GM12864 (cell line): ENCODE measurements around the gene RNASE8.

ENCODE experiments used
- DNase-seq: peaks from one replicate; pipeline ENCODE4 v3.0.0-alpha.2; 2011; ENCODE audit warnings: low read depth
- H3K4me3 ChIP-seq: 2 replicates; pipeline ENCODE4 v1.5.1; 2011; ENCODE audit warnings: mild to moderate bottlenecking, low read depth, low read length, control low read depth
- TF ChIP-seq, protein P1 (sequence below): IDR thresholded peaks from 2 replicates; pipeline ENCODE4 v1.5.1; 2011; ENCODE audit warnings: low read depth, mild to moderate bottlenecking, moderate library complexity, low read length, control low read depth, inconsistent platforms; ENCODE audit errors: missing control alignments

Gene RNASE8

DNA sequence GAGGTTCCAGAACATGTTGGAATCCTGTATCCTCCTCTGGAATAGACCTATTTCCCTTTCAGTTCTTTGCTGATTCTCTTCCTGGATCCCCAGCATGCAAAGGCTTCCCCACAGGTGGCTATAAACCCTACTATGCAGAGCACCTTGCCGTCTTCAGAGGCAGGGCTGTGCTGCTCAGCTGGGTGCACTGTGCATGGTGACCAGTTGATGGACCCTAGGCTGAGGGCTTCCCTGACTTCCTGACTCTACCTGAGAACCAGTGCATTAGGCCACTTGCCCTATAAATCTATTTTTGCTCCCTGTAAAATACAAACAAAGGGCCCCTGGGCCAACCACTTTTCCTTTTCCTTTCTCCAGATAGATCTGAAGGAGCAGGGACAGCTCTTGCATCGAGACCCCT, 26.8 kb downstream of the RNASE8 start:
- TF ChIP-seq, protein P1, sequence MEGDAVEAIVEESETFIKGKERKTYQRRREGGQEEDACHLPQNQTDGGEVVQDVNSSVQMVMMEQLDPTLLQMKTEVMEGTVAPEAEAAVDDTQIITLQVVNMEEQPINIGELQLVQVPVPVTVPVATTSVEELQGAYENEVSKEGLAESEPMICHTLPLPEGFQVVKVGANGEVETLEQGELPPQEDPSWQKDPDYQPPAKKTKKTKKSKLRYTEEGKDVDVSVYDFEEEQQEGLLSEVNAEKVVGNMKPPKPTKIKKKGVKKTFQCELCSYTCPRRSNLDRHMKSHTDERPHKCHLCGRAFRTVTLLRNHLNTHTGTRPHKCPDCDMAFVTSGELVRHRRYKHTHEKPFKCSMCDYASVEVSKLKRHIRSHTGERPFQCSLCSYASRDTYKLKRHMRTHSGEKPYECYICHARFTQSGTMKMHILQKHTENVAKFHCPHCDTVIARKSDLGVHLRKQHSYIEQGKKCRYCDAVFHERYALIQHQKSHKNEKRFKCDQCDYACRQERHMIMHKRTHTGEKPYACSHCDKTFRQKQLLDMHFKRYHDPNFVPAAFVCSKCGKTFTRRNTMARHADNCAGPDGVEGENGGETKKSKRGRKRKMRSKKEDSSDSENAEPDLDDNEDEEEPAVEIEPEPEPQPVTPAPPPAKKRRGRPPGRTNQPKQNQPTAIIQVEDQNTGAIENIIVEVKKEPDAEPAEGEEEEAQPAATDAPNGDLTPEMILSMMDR, result no peak
- no peak for DNase-seq
- H3K4me3 ChIP-seq, result no peak overlapping the region

DNA sequence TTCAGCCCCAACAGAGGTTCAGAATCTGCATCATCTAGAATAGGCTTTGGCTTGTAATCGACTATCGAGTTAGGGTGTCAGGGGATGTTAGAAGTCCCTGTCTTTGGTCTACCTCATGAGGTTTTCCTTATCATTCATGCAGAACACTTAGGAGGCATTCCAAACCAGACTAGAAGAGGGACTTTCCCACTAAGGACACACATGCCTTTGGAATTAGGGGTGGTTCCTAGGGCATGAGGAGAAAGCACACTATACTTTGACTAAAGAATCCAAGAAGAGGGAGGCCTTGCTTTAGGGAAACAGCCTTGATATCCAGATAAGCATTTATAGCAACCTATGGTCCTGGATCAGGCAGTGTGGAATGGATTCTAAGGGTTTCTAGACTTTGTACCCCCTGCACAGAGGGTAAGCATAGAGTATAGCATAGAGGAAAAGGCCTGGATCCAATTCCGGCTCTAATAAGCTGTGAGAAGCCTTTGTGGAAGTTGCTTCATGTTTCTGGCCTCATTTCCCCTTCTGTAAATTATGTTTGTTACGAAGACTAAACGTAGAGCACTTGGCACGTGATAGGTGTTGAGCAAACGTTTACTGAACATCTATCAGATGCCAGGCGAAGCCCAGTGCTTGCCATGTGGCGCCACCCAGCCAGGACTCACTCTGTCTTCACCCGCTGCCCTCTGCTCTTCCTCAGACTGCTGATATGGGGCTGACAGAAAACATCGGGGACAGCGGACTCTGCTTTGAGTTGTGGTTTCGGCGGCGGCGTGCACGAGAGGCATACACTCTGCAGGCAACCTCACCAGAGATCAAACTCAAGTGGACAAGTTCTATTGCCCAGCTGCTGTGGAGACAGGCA, 27.6 kb downstream of the RNASE8 start:
- no peak for DNase-seq
- H3K4me3 ChIP-seq, result no peak overlapping the region
- TF ChIP-seq, protein P1, result no peak

DNA sequence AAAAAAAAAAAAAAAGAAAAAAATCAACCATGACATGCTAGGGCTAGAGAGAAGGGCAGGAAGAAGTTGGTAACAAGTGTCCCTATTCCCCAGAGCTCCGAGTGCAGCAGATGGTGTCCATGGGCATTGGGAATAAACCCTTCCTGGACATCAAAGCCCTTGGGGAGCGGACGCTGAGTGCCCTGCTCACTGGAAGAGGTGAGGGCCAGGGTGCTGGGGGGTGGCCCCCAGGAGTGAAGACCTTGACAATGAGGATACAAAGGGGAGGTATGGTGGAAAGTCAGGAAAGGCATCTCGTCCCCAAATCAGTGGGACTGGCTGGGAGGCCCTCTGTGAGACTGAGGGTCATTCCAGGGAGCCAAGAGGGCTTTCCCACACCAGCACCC, 29.3 kb downstream of the RNASE8 start:
- DNase-seq, result no peak
- TF ChIP-seq, protein P1, result no peak
- H3K4me3 ChIP-seq, result no peak overlapping the region

DNA sequence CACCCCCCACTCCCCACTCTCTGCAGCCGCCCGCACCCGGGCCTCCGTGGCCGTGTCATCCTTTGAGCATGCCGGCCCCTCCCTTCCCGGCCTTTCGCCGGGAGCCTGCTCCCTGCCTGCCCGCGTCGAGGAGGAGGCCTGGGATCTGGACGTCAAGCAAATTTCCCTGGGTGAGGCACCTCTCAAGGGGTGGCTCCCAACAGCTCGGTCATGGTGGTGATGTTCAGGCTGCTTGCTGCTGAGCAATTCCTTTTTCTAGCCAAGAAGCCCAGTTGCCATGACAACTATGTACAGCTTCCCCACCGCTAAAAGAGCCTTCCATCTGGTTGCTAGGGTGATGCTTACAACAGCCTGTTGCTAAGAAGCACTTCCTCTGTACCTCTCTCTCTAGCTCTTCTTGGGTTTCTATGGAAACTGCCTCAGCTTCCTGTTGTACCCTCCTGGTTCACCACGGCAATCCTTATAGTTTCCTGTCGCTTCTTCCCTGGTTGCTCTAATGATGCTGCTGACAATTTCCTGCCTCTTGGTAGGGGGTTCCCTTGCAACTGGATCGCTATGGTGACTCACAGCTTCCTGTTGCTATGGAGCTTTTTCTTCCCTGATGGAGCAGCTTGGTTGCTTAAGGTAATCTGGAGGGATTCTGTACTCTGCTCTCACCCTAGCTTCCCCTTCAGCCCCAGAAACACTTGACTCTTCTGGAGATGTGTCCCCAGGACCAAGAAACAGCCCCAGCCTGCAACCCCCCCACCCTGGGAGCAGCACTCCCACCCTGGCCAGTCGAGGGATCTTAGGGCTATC, 29.9 kb downstream of the RNASE8 start:
- TF ChIP-seq, protein P1, result no peak
- H3K4me3 ChIP-seq, result no peak overlapping the region
- no peak for DNase-seq

DNA sequence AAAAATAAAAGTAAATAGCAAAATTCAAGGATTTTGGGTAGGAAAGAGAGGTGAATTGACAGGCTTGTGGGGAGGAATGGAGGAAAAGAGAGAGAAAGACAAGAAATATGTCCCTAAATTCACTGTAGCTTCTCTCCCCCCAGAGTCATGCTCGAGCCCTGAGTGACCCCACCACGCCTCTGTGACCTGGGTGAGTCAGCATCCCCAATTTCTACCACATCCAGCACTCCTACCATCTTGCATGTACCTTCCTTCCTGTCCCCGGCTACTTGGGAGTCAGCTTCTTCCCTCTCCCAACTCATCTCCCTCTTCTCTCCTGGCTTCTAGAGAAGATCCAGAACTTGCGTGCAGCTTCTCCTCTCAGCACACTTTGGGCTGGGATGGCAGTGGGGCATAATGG, 31.1 kb downstream of the RNASE8 start:
- DNase-seq, result no peak
- TF ChIP-seq, protein P1, result no peak
- no peak overlapping the region for H3K4me3 ChIP-seq

DNA sequence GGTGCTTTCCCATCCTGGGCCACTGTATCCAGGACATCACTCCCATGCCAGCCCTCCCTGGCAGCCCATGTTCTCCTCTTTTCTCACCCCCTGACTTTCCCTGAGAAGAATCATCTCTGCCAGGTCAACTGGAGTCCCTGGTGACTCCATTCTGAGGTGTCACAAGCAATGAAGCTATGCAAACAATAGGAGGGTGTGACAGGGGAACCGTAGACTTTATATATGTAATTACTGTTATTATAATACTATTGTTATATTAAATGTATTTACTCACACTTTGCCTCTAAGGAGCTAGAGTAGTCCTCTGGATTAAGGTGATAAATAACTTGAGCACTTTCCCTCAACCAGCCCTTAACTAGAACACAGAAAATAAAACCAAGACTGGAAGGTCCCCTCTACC, 31.6 kb downstream of the RNASE8 start:
- H3K4me3 ChIP-seq, result no peak overlapping the region
- DNase-seq, result no peak
- TF ChIP-seq, protein P1, result no peak
